Measurements from ENCODE around the gene MPPED2.

MPPED2 gene

DNA sequence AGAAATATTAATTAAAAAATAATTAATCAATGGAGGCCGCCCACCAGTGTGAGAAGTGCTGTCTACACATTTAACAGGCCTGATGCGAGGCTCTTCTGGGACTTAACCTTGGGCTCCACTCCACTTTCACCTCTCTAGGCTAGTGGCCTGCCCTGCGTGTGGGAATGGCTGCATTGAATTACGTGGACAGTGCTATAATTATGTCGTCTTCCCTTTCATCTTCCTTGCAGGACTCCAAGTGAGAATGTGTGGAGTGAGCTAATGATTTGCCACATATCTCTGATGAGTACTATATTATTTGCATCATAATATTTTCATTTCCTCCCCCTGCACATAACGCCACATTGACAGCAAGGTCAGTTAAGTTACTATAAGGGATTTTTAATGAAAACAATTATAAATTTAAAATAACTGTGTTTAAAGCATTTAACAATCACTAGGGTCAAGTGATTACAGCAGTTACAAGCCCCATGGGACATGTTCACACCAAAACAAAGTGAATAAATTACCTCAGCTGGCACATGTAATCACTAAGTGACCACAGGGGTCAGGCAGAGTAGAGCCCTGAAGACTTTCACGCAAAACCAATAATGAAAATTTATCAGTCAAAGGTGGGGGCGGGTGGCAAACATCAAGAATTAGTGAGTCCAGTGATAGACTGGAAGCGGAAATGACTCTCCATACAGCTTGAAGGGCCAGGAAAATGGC, 63.5 kb downstream of the MPPED2 start:
- no peak for DNase-seq

DNA sequence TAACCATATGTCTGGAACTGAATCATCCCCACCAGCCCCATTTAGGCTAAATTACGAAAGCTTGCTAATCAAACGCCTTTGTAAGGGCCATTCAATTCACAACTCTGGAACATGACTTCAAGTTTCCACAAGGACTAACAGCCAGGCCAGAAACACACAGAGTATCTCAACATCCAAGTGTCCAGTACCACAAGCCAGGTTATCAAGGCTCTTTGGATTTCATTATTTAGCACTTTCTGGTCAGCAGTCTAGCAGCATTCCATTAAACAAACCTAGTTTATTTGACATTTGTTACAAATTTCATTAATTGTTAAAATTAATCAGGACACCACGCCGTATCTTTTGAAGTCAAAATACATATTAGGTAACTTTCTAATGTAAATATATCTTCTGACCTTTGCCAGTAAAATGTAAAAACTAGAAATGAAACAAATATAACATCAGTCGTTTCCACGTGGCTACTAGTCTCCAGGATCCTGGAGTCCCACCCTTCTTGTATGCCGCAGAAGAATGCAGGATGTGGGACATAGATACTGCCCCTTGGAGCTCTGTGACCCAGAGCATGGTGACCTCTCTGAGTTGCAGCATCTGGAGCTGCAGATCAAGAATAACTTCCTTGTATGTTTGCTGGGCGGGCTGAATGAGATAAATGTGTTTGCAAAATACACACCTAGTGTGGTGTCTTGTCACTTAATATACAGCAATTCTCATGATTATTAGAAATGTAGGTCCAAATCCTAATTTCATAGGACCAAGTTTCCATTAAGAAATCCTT, 64.7 kb downstream of the MPPED2 start:
- DNase-seq = no peak

DNA sequence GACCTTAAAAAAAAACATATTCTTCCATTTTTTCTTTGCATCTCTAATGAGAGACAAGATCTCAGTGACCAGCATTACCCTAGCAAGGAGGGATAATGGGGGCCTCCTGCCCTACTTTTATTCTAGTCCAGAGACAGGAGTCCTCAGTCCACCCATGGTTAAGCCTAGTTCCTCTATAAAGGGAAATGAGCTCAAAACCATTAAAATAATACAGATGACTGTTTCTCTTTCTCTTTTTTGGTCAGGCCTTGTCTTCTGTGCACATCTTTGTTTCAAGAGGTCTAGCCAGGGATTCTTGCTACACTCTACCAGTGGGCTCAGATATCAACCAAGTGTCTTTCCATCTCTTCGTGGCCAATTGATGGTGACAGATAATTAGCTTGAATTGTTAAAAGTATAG, 73.1 kb downstream of the MPPED2 start:
- no peak for DNase-seq

DNA sequence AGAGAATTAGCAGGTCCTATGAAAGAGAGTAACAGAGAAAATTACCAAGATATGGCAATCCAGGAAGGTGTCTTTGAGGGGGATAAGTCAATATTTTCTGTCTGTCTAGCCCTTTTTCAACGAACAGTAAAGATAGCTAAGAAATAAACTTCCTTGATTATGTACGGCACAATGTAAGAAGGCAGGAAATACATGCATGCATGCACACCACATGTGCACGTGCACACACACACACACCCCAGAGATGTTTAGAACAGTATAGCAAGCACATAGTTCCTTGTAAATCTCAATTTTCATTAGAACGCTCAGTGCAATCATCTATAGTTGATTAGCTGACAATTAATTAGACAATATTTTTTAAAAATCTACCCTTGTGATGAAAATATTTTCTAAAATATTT, 74.7 kb downstream of the MPPED2 start:
- DNase-seq = no peak

DNA sequence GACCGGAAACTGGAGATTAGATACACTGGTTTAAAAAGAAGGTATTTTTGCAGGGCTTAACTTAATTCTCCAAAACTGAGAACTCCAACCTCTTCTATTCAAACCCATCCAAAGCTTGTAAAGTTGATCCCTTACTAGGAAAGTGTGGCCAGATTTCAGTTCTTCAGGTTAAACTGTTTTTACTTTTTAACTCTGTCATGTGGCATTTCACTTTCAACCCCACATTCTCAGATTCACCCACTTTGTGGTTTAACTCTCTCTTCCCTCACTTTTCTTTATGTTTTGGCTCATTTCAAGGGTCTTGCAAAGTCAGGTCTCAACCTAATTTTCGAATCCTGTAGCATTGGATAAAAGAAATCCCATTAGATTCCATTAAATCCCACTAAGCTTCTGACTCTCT, 75.4 kb downstream of the MPPED2 start:
- DNase-seq = no peak

DNA sequence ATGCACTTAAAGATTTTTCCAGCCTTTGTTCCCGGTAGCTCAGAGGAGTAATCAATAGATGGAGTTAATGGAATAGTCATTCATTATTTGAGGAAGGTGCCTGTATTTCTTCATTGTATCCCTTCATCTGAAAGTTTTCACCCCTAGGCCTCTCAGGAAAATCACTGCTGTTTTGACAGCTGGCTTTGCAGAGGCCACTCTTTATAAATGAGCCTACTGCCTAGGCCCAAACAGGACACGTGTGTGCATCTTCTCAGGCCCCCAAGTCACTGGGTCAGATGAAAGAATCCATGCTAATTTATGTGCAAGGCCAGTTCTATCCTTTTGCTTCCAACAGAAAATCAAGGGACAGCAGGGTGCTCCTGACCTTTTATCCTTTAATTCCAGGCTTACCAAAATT, 76.8 kb downstream of the MPPED2 start:
- DNase-seq = no peak

DNA sequence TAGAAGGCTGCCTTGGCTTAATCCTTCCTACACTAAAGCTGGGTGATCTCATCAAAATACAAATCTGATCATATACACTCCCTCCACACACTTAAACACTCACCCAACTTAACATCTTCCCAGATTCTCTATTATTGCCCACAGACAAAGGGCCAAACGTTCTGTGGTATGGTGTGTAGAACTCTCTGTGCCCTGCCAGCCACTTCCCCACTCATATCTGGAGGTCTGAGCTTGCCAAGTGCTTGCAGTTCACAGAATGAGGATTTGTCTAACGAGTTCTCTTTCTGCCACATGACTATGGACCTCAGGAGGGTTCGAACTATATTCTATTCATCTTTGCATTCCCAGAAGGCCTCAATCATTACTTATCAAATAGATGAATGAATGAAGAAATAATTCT, 77.6 kb downstream of the MPPED2 start:
- no peak for DNase-seq

DNA sequence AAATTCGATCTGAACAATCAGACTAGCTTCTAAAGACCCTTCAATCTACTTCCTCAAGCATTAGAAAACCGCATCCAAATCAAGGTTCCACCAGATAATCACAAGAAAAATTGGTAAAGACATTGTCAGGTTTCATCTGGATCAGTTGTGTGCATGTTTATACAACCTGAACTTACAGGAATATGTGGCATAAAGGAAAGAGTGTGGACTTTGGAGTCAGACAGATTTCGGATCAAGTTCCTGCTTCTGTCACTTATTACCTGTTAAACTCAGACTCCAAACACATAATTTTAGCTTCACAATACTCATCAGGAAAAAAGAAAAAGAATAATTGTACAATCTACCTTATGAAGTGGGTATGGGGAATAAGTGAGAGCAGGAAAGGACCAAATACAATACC, 80.5 kb downstream of the MPPED2 start:
- DNase-seq = no peak

DNA sequence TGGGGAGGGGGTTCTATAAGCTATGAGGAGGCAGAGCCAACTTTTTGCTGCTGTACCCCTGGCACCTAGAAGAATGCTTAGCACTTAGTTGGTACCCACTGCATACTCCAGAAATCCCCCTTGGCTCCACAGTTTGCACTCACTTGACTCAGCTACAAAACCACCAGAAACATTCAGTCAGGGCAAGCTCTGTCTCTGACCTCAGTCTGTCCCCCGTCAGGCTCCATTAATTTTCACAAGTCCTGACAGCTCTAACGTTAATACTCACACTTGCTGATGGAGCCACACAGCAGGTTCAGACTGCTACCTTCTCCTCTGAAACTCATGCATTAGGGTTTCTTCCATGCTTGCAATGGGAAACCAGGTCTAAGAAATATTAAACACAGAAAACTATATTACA, 81.7 kb downstream of the MPPED2 start:
- no peak for DNase-seq

DNA sequence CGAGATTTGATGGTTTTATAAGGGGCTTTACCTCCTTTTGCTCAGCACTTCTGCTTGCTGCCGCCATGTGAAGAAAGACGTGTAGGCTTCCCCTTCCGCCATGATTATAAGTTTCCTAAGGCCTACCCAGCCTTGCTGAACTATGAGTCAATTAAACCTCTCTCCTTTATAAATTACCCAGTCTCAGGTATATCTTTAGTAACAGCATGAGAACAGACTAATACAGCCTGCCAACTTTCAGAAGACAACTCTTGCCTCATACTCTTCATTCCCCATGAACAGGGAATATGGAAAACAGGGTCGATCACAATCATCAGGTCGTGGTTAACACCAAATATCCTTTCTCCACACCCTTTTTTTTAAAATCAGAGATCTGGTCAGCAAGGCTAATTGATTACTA, 83.0 kb downstream of the MPPED2 start:
- DNase-seq = no peak

DNA sequence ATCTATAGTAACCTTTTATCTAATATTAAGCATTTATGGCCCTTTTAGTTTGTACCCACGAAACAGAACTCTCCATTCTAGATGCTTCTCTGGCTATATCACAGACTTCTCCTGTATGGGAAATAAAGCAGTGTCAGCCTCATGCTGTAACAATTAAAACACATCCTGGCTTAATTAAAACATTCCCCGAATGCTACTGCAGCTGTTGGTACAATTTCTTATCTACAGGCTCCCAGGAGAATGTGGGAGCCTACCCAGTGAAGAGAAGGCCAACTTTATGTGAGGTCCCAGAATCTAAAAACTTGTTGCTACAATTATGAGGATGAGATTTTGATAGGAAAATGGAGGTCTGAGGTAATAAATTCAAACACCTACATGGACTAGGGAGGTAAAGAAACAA, 83.8 kb downstream of the MPPED2 start:
- DNase-seq = no peak

DNA sequence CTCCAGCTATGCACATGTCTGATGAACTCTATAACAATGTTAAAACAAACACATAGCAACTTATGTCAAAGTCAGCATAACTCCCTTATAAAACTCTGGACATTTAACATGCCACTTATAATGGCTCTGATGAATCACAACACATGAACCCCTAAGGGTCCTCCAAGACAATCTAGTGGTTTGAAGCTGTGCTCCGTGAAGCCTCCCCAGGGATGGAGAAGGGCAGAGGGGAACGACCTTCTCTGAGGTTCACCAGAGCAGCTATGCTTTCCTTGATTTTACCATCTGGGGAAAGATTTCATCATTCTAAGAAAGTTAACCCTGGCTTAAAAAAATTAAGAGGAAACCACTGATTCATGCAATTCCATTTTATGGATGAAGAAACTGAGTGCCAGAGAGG, 84.4 kb downstream of the MPPED2 start:
- no peak for DNase-seq

DNA sequence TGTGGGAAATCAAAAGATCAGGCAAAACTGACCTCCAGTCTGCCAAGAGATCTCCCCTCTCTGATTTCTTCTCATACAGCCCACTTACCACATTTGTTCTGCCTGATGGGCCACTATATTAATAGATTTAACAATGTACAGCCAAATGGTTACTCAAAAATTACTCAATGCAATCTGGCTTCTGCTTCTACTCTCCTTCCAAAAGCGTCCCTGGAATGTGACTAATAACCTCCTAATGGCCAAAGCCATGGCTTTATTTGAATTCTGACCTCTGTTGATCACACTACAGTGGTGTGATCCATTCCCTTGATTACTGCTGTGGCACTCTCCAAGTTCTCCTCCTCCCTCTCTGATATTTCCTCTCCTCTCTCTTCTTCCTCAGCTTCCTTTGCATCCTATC, 86.2 kb downstream of the MPPED2 start:
- no peak for DNase-seq

DNA sequence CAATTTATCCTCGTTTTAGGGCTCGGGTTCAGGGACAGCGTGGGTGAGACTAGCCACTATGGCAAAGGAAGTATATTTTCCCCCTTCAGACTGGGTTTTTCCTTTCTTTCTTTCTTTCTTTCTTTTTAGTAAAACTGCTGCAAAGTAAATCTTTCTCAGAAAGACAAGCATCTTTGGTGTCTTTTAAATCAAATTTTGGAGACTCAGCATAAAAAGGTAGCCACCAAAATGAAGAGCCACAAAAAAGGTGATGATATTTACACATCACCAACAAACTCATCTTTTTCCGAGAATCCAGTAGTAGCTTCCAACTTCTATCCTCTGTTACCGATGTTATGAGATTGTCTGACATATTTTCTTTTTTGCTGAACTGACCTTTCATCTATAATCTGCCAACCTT, 88.6 kb downstream of the MPPED2 start:
- no peak for DNase-seq

DNA sequence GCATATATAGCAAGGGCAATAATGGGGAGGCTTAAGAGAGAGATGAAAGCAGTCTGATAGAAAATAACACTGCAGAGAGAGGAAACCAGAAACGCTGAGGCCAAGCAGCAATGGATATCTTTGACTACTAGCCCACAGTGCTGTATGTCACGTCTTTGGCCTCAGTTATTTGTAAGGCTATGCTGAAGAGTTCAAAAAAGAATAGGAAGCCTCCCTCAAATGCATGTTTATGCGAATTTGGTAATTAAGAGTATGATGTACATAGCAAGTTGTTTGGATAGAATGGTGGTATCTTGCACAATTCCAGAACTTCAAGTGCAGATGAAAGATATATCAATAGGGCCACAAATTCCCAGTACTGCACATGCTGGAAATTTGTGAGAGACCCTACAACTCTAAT, 89.2 kb downstream of the MPPED2 start:
- no peak for DNase-seq

DNA sequence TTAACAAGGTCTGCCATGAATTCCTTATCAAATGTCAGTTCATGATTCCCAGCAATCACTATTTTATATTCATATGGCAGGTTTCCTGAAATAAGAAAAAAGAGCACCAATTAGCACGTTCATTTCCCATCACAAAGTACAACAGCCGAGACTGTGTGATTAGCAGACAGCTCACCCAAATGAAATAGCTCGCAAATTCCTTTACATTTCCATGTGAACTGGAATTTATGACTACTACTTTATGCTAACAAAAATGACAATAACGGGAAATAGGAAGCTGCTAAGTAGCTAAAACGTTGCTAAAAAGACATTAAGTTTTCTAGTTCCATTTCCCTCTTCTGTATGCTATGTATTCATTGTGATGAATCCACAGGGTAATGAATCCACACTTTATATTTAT, 90.7 kb downstream of the MPPED2 start:
- DNase-seq = no peak

DNA sequence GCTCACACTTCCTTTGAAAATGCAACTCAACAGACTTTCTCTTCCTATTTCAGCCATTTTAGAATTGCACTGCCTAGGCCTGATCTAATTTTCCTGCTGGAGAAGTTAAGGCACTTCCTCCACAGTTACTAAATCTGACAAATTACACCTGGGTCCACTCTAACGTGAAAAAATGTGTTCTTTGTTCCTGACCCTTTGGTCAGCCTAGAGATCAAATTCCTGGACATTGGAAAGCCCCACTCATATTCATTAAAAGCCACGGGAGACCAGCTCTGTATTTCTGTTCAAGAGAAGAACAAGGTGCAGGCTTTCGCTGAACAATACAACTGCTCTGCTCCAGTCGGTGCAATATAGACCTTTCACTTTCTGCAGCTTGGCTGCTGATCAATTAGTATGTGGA, 96.6 kb downstream of the MPPED2 start:
- DNase-seq = no peak

DNA sequence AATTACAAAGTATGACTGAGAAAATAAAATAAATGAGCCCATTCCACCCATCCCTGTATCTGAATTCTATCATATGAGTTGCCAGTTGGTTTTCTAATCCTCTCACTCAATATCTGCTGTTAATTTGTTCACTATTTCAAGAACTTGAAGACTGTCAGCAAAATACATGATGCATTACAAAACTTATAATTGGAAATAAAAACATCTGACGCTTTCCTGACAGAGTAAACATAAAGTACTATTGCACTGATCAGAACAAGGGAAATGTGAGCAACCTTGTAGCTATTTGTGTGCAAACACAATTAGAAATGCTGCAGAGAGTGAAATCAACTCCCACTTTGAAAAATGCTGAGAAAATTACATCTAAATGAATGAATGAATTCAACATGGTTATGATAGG, 97.1 kb downstream of the MPPED2 start:
- no peak for DNase-seq

DNA sequence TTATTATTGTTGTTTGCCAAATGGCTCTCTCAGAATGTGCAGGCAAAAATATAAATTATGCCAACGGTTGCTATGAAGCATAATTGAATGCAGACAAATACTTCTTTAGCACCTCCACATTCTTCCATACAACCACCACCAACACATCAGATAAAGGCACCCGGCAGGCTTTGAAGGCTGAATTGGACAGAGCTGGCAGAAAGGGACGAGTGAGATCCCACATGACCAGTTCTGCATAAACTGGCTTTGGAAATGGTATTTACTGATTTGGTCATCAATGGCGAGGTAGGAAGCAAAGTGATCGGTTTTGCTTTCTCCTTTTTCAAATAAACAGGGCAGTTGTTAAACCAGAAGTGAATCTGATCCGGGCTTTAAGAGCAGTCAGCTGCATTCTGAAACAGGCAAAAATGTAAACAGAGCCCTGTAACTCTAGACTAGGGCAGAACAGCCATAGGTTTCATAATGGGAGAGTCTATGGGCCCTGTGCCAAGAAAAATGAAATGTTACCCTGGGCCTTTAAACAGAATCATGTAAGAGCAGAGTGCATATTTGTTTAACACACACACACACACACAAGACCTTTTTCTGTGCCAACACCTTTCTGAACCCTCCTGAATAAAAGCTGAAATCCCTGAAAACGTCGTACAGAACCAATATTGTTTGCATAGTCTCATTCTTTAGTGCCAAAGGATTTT, 97.7 kb downstream of the MPPED2 start:
- no peak for DNase-seq

DNA sequence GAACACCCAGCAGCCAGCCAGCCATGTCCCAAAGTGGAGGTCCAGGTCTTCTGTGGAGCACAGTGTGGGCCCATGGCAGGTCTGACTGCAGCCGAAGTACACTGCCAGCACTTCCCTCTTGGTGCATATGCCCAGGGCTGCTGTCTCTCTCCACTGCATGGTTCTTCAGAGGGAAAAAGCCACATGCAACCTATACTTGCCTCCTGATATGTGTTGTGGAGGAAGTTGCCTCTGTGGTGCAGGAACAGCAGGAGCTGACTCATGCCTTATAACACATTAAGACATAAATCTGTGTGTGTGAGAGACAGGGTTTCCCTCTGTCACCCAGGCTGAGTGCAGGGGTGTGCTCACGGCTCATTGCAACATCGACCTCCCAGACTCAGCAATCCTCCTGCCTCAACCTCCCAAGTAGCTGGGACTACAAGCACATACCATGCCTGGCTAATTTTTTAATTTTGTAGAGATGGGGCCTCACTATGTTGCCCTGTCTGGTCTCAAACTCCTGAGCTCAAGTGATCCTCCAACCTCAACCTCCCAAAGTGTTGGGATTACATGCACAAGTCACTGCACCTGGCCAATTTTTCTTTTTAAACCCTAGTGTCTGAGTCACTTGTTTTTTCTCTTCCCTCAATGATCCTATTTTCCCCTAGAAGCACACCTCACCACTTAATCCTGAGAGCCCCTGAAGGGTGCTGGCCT, 98.8 kb downstream of the MPPED2 start:
- DNase-seq = no peak

DNA sequence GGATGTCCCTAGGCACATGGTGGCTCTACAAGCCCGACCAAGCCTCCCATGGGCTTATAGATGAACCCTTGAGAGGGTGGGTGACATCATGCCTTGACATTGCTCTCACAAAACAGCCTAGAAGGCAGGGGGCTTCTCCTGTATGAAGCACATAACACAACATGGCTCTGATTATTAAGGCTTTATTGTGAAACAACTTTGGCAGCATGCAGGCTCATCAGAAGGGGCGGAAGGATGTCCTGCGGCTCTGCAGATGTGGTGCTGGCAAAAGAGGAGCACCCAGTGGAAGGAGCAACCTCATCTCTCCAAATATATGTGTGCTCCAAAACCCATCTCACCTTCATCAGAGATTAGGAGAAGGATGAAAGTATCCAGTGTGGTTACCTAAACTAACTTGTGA, 100.4 kb downstream of the MPPED2 start:
- DNase-seq = no peak

DNA sequence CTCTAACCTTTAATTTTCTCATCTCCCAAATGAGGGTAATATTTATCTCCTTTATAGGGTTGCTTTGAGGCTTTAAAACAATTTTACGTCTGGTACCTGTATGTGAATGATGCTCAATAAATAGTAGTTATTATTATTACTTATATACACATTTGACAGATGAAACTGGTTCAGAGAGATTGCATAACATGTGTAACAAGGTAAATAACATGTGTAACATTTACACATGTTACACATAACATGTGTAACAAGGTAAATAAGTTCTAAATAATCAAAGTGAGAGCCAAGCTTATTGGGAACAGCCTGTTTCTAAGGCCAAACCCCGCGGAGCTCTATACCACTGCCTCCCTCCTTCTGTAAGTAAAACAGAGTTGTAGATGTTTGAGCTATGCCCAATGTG, 100.9 kb downstream of the MPPED2 start:
- DNase-seq = no peak

DNA sequence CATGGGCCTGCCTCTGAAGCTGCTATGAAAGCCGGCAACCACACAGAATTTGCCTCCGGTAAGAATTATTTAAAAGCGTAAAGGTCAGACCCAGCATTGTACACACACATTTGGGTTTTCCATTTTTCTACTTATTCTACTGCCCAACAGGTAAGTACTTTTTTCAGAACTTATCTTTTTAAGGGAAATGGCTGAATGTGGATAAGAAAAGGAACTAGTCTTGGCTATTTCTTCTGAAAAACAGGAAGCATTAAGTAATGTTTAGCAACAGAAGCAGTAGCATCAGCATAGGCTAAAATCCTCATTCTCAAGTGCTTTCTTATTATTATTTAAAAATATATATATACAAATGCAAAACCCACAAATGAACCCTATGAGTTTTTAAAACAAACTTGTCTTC, 103.1 kb downstream of the MPPED2 start:
- DNase-seq = no peak

DNA sequence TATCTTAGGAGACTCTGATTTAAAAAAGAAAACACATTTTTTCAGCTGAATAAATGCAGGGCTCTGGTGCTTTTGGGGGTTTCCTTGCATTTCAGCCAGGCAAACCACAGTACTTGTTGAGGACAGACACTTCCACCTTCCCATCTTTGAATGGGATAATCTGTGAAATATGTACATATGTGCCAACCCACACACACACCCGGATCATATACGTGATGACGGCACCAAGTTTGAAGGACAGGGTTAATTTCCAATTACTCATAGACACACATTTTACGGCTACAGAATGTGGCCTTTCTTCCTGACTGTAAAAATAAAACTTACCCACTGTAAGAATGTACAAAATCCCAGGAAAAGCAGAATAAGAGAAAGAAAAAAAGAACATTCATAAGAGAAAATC, 104.4 kb downstream of the MPPED2 start:
- DNase-seq = no peak
